ENCODE measurements around the gene MRPS24. TPM values are rescaled to one million over a fixed set of nuclear protein-coding genes. Genes with fewer than 3 reads are reported as not detected.

MRPS24 gene
- total RNA-seq, 6 experiments from 2014 or later, result 45.2 to 83.4 (median 66.7) TPM

GRCh38 chr7:43895847-43896415, 26.6 kb upstream of the MRPS24 start:
- Histone ChIP-seq H3K4me3 (no peak overlapping the region), H3K36me3 (no peaks in the 10 kb centered on the region), H3K27ac (no peak overlapping the region), H3K4me1 (no peaks in the 10 kb centered on the region), H3K9me3 (no peaks in the 10 kb centered on the region), H3K27me3 (no peaks in the 10 kb centered on the region)
- no peak for ATAC-seq
- DNase-seq, result no peak
- TF ChIP-seq POLR2A (IDR thresholded peaks at IDR 0.05) (no peak), CTCF (IDR thresholded peaks at IDR 0.05) (no peak)
- intact Hi-C loops (cut with DNase I), result no loop called here
- 92% methylated on average over 5 of the region's 8 CpGs for WGBS (ENCODE audit: insufficient coverage, low coverage, low lambda C conversion rate, missing lambda C conversion rate)

- H3K9me3 ChIP-seq, result no peaks in the 10 kb centered on the region
- H3K4me3 ChIP-seq, result no peak overlapping the region
- TF ChIP-seq CTCF (IDR thresholded peaks at IDR 0.05), result no peak
- TF ChIP-seq POLR2A (IDR thresholded peaks at IDR 0.05), result no peak
- DNase-seq, result no peak
- no peaks in the 10 kb centered on the region for H3K4me1 ChIP-seq
- peaks cover 0 to 9% (median 0%) of the 10 kb centered on the region in 4 donors for H3K36me3 ChIP-seq
- intact Hi-C loops (cut with DNase I), result no loop called here
- no peak for ATAC-seq
- WGBS (ENCODE audit: insufficient coverage, low coverage, low lambda C conversion rate, missing lambda C conversion rate), result 91% methylated on average over 12 of the region's 12 CpGs
- no peaks in the 10 kb centered on the region for H3K27me3 ChIP-seq
- H3K27ac ChIP-seq, result no peak overlapping the region
Observed at GRCh38 chr7:43891069-43891955, 22.0 kb upstream of the MRPS24 start.

GRCh38 chr7:43890468-43890867, 21.2 kb upstream of the MRPS24 start:
- 97% methylated on average over 5 of the region's 6 CpGs for WGBS (ENCODE audit: insufficient coverage, low coverage, low lambda C conversion rate, missing lambda C conversion rate)
- H3K4me3 ChIP-seq, result no peak overlapping the region

GRCh38 chr7:43888993-43889945, 20.0 kb upstream of the MRPS24 start:
- H3K27ac ChIP-seq, result no peak overlapping the region
- no peak overlapping the region for H3K4me3 ChIP-seq
- 73% methylated on average over 6 of the region's 7 CpGs for WGBS (ENCODE audit: insufficient coverage, low coverage, low lambda C conversion rate, missing lambda C conversion rate)
- H3K4me1 ChIP-seq, result no peaks in the 10 kb centered on the region
- DNase-seq (no peak), ATAC-seq (no peak)
- peaks cover 0 to 25% (median 6%) of the 10 kb centered on the region in 4 donors for H3K36me3 ChIP-seq
- TF ChIP-seq POLR2A (IDR thresholded peaks at IDR 0.05) (no peak), CTCF (IDR thresholded peaks at IDR 0.05) (no peak)
- intact Hi-C loops (cut with DNase I), result no loop called here
- no peaks in the 10 kb centered on the region for H3K9me3 ChIP-seq
- no peaks in the 10 kb centered on the region for H3K27me3 ChIP-seq

More at GRCh38 chr7:43890468-43890867, 21.2 kb upstream of the MRPS24 start:
- ATAC-seq, result no peak
- no peak for DNase-seq
- Histone ChIP-seq H3K36me3 (peaks cover 0 to 17% (median 3%) of the 10 kb centered on the region in 4 donors), H3K9me3 (no peaks in the 10 kb centered on the region), H3K27me3 (no peaks in the 10 kb centered on the region), H3K27ac (no peak overlapping the region), H3K4me1 (no peaks in the 10 kb centered on the region)
- TF ChIP-seq POLR2A (IDR thresholded peaks at IDR 0.05), result no peak
- intact Hi-C loops (cut with DNase I), result no loop called here
